GM23338 (cell line): Measurements from ENCODE around the gene ERCC1. TPM values are rescaled to one million over a fixed set of nuclear protein-coding genes. Genes with fewer than 3 reads are reported as not detected.

Experiments
- ATAC-seq: fragments of 200-7000 bp; cut with Tn5 transposase; 3 replicates; pipeline ENCODE4 v1.9.1; 2020
- DNase-seq: peaks from one replicate; pipeline ENCODE4 v3.0.0-alpha.2; 2015; ENCODE audit warnings: low spot score
- H2AFZ ChIP-seq: fragments of 200-600 bp; sonication (generic); 2 replicates; pipeline ENCODE4 v1.8.0; 2016; ENCODE audit warnings: antibody characterized with exemption, mild to moderate bottlenecking, moderate library complexity
- H3F3A ChIP-seq: fragments of 200-600 bp; sonication (generic); replicated peaks from 2 replicates; pipeline ENCODE4 v1.8.0; 2017; ENCODE audit warnings: antibody characterized with exemption, mixed run types, low read depth
- H3K27ac ChIP-seq: fragments of 200-600 bp; sonication (generic); 2 replicates; pipeline ENCODE4 v1.6.1; 2016; ENCODE audit warnings: low read depth
- H3K27me3 ChIP-seq: fragments of 200-600 bp; sonication (generic); 2 replicates; pipeline ENCODE4 v1.8.0; 2016; ENCODE audit warnings: mild to moderate bottlenecking, mixed run types, moderate library complexity; ENCODE audit not compliant: insufficient read depth
- H3K36me3 ChIP-seq: fragments of 200-600 bp; sonication (generic); 2 replicates; pipeline ENCODE4 v1.8.0; 2016; ENCODE audit warnings: mild to moderate bottlenecking; ENCODE audit not compliant: insufficient read depth
- H3K4me1 ChIP-seq: fragments of 200-600 bp; sonication (generic); 2 replicates; pipeline ENCODE4 v1.8.0; 2016; ENCODE audit warnings: mild to moderate bottlenecking, moderate library complexity; ENCODE audit not compliant: insufficient read depth
- H3K4me2 ChIP-seq: fragments of 200-600 bp; sonication (generic); 2 replicates; pipeline ENCODE4 v1.7.1; 2017; ENCODE audit warnings: mixed run types
- H3K4me3 ChIP-seq: fragments of 200-600 bp; sonication (generic); 2 replicates; pipeline ENCODE4 v1.6.1; 2016; ENCODE audit warnings: mixed run types
- H3K79me2 ChIP-seq: fragments of 200-600 bp; sonication (generic); replicated peaks from 2 replicates; pipeline ENCODE4 v1.8.0; 2017; ENCODE audit warnings: mild to moderate bottlenecking; ENCODE audit not compliant: insufficient read depth
- H3K9me2 ChIP-seq: fragments of 200-600 bp; sonication (generic); 2 replicates; pipeline ENCODE4 v1.8.0; 2017; ENCODE audit not compliant: insufficient read depth
- H4K20me1 ChIP-seq: fragments of 200-600 bp; sonication (generic); replicated peaks from 2 replicates; pipeline ENCODE4 v1.8.0; 2017; ENCODE audit warnings: mild to moderate bottlenecking; ENCODE audit not compliant: insufficient read depth
- H3K27ac Mint-ChIP-seq: 2 replicates; pipeline ENCODE4 v1.8.0; 2020; ENCODE audit warnings: inconsistent platforms, mild to moderate bottlenecking, moderate library complexity, mixed read lengths
- H3K27me3 Mint-ChIP-seq: 3 replicates; pipeline ENCODE4 v1.8.0; 2022; ENCODE audit warnings: low read depth, mild to moderate bottlenecking, moderate library complexity, mixed read lengths, inconsistent platforms; ENCODE audit not compliant: insufficient read depth, poor library complexity
- H3K36me3 Mint-ChIP-seq: 3 replicates; pipeline ENCODE4 v1.8.0; 2021; ENCODE audit warnings: low read depth, mild to moderate bottlenecking, inconsistent platforms, moderate library complexity, mixed read lengths
- H3K4me1 Mint-ChIP-seq: 3 replicates; pipeline ENCODE4 v1.8.0; 2020; ENCODE audit warnings: mild to moderate bottlenecking, inconsistent platforms, mixed read lengths
- H3K4me3 Mint-ChIP-seq: 3 replicates; pipeline ENCODE4 v1.8.0; 2021; ENCODE audit warnings: moderate library complexity, mild to moderate bottlenecking, inconsistent platforms, mixed read lengths
- H3K9me3 Mint-ChIP-seq: 3 replicates; pipeline ENCODE4 v1.8.0; 2020; ENCODE audit warnings: moderate library complexity, mild to moderate bottlenecking, inconsistent platforms, mixed read lengths
- CREB1 ChIP-seq: fragments of 250-450 bp; sonication (Bioruptor Pico); IDR thresholded peaks from 2 replicates; pipeline ENCODE4 v1.5.0; 2020; ENCODE audit warnings: low read depth, mild to moderate bottlenecking, moderate library complexity
- JUNB ChIP-seq: IDR thresholded peaks from one replicate; pipeline ENCODE4 v1.6.1; 2016; ENCODE audit warnings: antibody characterized with exemption; ENCODE audit not compliant: unreplicated experiment
- polyA plus RNA-seq: library from polyadenylated mRNA; unstranded; fragments of >200 nt; fragmentation: Nextera tagmentation; extraction: Ambion mirVana; gene quantifications from 2 replicates; pipeline ENCODE4 v1.2.1, GENCODE V29; 2016
- total RNA-seq: library from RNA; depleted of rRNA; stranded (reverse); fragments of >200 nt; shearing (Covaris generic); gene quantifications from 2 replicates; pipeline ENCODE4 v1.2.3, GENCODE V29; 2014
- TF ChIP-seq, protein P1 (sequence below): IDR thresholded peaks from one replicate; pipeline ENCODE4 v1.6.1; 2018; ENCODE audit warnings: antibody characterized with exemption; ENCODE audit not compliant: unreplicated experiment
- TF ChIP-seq, protein P2 (sequence below): fragments of 250-450 bp; sonication (Bioruptor Pico); IDR thresholded peaks from 2 replicates; pipeline ENCODE4 v1.5.0; 2020; ENCODE audit warnings: mild to moderate bottlenecking, moderate library complexity
- TF ChIP-seq, protein P3 (sequence below), 2 experiments: fragments of 200-600 bp in 1 of 2; sonication (generic) in 1 of 2; conservative IDR thresholded peaks; 2 replicates each; pipeline versions ENCODE4 v1.5.1 to v1.6.1; 2016 to 2017; ENCODE audit warnings: antibody characterized with exemption in 2 of 2, low read depth in 2 of 2, mild to moderate bottlenecking in 2 of 2, moderate library complexity in 1 of 2
- TF ChIP-seq, protein P4 (sequence below): IDR thresholded peaks from 2 replicates; pipeline ENCODE4 v1.6.1; 2016; ENCODE audit warnings: antibody characterized with exemption

Gene ERCC1
- total and polyA plus RNA-seq, 2 experiments from 2014 or later = 39.0 to 52.3 TPM

DNA sequence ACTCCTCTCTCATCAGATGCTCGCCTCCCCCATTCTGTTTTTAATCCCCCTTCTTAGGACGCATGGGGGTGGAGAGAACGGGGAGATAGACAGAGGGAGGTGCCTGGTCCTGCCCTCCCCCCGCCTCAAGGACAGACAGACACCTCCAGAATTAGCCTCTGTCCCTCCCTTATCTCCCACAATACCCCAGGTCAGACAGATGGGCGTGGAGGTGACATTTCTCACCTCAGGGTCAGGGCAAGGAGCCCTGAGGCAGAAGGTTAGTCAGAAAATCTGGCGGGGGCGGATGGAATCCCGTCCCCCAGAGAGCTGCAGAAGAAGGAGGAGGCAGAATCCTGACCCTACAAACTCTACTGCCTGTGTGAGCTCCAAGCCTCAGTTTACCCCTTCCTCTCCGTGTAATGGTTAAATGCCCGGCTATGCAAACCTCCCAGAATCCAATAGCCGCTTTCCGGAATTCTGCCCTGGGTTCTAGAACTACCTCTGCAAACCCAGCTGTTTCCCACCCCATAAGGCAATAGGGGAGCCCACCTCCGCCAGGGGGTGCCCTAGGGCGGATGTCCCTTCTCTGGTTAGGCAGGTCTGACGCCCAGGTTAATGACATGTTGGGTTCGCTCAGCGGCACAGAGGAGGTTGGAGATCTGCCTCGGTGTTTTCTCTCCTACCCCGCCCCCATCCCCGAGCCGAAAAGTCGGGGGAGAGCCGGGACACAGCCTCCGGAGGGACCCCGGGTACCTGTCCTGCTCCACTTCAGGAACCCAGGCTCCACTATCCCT is 19.7 kb downstream of the ERCC1 start:
- DNase-seq (peak; percentile 95), ATAC-seq (peak; percentile 38)
- no peak overlapping the region for H3K27ac ChIP-seq
- peak overlapping the region; percentile 99 for H3K4me2 ChIP-seq
- peak overlapping the region; percentile 97 for H3K4me3 Mint-ChIP-seq
- H3K27me3 Mint-ChIP-seq = peaks cover 32% of the 10 kb centered on the region
- H3K4me1 Mint-ChIP-seq = peaks cover 26% of the 10 kb centered on the region
- peak overlapping the region; percentile 88 for H3K4me3 ChIP-seq
- H3K4me1 ChIP-seq = peaks cover 24% of the 10 kb centered on the region
- H3K9me2 ChIP-seq = no peaks in the 10 kb centered on the region
- no peaks in the 10 kb centered on the region for H3K36me3 ChIP-seq
- peaks cover 18% of the 10 kb centered on the region; the same call in 1 of the 2 replicates for H4K20me1 ChIP-seq
- H3K79me2 ChIP-seq = peaks cover 13% of the 10 kb centered on the region
- peaks cover 27% of the 10 kb centered on the region; the same call in 1 of the 2 replicates for H3F3A ChIP-seq
- H3K27ac Mint-ChIP-seq = peak overlapping the region; percentile 75; the same call in 1 of the 2 replicates
- peaks cover 31% of the 10 kb centered on the region for H3K27me3 ChIP-seq
- H3K36me3 Mint-ChIP-seq = peaks cover 13% of the 10 kb centered on the region
- H3K9me3 Mint-ChIP-seq = no peaks in the 10 kb centered on the region
- TF ChIP-seq, protein P1, sequence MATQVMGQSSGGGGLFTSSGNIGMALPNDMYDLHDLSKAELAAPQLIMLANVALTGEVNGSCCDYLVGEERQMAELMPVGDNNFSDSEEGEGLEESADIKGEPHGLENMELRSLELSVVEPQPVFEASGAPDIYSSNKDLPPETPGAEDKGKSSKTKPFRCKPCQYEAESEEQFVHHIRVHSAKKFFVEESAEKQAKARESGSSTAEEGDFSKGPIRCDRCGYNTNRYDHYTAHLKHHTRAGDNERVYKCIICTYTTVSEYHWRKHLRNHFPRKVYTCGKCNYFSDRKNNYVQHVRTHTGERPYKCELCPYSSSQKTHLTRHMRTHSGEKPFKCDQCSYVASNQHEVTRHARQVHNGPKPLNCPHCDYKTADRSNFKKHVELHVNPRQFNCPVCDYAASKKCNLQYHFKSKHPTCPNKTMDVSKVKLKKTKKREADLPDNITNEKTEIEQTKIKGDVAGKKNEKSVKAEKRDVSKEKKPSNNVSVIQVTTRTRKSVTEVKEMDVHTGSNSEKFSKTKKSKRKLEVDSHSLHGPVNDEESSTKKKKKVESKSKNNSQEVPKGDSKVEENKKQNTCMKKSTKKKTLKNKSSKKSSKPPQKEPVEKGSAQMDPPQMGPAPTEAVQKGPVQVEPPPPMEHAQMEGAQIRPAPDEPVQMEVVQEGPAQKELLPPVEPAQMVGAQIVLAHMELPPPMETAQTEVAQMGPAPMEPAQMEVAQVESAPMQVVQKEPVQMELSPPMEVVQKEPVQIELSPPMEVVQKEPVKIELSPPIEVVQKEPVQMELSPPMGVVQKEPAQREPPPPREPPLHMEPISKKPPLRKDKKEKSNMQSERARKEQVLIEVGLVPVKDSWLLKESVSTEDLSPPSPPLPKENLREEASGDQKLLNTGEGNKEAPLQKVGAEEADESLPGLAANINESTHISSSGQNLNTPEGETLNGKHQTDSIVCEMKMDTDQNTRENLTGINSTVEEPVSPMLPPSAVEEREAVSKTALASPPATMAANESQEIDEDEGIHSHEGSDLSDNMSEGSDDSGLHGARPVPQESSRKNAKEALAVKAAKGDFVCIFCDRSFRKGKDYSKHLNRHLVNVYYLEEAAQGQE = no peak
- TF ChIP-seq, protein P2, sequence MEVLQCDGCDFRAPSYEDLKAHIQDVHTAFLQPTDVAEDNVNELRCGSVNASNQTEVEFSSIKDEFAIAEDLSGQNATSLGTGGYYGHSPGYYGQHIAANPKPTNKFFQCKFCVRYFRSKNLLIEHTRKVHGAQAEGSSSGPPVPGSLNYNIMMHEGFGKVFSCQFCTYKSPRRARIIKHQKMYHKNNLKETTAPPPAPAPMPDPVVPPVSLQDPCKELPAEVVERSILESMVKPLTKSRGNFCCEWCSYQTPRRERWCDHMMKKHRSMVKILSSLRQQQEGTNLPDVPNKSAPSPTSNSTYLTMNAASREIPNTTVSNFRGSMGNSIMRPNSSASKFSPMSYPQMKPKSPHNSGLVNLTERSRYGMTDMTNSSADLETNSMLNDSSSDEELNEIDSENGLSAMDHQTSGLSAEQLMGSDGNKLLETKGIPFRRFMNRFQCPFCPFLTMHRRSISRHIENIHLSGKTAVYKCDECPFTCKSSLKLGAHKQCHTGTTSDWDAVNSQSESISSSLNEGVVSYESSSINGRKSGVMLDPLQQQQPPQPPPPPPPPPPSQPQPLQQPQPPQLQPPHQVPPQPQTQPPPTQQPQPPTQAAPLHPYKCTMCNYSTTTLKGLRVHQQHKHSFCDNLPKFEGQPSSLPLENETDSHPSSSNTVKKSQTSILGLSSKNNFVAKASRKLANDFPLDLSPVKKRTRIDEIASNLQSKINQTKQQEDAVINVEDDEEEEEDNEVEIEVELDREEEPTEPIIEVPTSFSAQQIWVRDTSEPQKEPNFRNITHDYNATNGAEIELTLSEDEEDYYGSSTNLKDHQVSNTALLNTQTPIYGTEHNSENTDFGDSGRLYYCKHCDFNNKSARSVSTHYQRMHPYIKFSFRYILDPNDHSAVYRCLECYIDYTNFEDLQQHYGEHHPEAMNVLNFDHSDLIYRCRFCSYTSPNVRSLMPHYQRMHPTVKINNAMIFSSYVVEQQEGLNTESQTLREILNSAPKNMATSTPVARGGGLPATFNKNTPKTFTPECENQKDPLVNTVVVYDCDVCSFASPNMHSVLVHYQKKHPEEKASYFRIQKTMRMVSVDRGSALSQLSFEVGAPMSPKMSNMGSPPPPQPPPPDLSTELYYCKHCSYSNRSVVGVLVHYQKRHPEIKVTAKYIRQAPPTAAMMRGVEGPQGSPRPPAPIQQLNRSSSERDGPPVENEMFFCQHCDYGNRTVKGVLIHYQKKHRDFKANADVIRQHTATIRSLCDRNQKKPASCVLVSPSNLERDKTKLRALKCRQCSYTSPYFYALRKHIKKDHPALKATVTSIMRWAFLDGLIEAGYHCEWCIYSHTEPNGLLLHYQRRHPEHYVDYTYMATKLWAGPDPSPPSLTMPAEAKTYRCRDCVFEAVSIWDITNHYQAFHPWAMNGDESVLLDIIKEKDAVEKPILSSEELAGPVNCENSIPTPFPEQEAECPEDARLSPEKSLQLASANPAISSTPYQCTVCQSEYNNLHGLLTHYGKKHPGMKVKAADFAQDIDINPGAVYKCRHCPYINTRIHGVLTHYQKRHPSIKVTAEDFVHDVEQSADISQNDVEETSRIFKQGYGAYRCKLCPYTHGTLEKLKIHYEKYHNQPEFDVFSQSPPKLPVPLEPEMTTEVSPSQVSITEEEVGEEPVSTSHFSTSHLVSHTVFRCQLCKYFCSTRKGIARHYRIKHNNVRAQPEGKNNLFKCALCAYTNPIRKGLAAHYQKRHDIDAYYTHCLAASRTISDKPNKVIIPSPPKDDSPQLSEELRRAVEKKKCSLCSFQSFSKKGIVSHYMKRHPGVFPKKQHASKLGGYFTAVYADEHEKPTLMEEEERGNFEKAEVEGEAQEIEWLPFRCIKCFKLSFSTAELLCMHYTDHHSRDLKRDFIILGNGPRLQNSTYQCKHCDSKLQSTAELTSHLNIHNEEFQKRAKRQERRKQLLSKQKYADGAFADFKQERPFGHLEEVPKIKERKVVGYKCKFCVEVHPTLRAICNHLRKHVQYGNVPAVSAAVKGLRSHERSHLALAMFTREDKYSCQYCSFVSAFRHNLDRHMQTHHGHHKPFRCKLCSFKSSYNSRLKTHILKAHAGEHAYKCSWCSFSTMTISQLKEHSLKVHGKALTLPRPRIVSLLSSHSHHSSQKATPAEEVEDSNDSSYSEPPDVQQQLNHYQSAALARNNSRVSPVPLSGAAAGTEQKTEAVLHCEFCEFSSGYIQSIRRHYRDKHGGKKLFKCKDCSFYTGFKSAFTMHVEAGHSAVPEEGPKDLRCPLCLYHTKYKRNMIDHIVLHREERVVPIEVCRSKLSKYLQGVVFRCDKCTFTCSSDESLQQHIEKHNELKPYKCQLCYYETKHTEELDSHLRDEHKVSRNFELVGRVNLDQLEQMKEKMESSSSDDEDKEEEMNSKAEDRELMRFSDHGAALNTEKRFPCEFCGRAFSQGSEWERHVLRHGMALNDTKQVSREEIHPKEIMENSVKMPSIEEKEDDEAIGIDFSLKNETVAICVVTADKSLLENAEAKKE (CRISPR knock-in tag) = no peak
- TF ChIP-seq, protein P3, sequence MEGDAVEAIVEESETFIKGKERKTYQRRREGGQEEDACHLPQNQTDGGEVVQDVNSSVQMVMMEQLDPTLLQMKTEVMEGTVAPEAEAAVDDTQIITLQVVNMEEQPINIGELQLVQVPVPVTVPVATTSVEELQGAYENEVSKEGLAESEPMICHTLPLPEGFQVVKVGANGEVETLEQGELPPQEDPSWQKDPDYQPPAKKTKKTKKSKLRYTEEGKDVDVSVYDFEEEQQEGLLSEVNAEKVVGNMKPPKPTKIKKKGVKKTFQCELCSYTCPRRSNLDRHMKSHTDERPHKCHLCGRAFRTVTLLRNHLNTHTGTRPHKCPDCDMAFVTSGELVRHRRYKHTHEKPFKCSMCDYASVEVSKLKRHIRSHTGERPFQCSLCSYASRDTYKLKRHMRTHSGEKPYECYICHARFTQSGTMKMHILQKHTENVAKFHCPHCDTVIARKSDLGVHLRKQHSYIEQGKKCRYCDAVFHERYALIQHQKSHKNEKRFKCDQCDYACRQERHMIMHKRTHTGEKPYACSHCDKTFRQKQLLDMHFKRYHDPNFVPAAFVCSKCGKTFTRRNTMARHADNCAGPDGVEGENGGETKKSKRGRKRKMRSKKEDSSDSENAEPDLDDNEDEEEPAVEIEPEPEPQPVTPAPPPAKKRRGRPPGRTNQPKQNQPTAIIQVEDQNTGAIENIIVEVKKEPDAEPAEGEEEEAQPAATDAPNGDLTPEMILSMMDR (conservative IDR thresholded peaks at IDR 0.05; ENCODE audit: low read depth in 2 of 2) = peak; percentile 80 to 83
- TF ChIP-seq CREB1 (0 out of 2 replicates have a peak, but pooled peaks have one; percentile 19), JUNB (no peak)
- TF ChIP-seq, protein P4, sequence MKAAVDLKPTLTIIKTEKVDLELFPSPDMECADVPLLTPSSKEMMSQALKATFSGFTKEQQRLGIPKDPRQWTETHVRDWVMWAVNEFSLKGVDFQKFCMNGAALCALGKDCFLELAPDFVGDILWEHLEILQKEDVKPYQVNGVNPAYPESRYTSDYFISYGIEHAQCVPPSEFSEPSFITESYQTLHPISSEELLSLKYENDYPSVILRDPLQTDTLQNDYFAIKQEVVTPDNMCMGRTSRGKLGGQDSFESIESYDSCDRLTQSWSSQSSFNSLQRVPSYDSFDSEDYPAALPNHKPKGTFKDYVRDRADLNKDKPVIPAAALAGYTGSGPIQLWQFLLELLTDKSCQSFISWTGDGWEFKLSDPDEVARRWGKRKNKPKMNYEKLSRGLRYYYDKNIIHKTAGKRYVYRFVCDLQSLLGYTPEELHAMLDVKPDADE = no peak
- H2AFZ ChIP-seq = peak overlapping the region; percentile 83
